ENCODE measurements around the gene CMIP.

The CMIP gene

DNA sequence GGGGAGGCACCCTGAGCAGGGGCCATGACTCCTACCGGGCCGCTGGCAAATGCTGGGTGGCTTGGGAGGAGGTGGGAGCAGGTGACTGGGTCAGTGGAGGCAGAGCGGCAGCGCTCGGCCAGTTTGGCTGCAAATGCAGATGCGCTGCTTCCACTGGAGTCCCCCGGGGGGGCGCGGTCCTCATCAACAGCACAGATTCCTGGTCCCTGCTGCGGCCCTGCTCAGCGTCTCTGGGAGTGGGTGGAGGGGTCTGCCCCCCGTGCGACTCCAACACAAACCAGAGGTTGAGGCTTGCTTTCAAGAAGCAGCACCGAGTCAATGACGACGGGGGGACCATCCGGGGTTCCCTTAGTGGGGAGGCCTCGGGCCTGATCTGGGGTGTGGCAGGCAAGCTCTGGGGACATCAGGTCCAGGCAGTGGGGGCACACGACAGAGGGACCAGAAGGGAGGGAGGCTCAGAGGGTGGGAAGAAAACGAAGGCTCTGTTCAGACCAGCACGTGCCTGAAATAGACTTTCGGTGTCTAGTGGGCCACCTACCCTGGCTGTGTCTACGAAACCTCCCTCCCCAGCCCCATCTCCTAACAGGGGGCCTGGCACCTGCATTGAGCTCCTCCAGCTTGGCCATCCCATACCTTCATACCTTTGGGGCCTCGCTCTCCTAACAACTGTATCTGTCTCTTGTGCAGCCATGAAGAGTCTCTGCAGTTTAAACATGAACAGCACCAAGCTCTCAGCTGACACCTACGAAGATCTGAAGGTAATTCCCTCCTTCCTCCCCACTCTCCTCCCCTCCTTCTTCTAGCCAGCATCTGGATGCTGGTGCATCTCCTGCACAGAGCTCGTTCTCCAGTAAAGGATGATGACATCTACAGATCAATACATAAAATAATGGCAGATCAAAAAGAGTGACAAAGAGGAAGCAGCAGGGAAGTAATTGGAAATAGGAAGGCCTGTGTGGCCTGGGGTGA, 262.0 kb downstream of the CMIP start:
- no peak overlapping the region for H3K4me3 ChIP-seq (ENCODE audit: low read length)
- TF ChIP-seq ZNF274 (IDR thresholded peaks at IDR 0.05; ENCODE audit: low read depth, low read length) = no peak

DNA sequence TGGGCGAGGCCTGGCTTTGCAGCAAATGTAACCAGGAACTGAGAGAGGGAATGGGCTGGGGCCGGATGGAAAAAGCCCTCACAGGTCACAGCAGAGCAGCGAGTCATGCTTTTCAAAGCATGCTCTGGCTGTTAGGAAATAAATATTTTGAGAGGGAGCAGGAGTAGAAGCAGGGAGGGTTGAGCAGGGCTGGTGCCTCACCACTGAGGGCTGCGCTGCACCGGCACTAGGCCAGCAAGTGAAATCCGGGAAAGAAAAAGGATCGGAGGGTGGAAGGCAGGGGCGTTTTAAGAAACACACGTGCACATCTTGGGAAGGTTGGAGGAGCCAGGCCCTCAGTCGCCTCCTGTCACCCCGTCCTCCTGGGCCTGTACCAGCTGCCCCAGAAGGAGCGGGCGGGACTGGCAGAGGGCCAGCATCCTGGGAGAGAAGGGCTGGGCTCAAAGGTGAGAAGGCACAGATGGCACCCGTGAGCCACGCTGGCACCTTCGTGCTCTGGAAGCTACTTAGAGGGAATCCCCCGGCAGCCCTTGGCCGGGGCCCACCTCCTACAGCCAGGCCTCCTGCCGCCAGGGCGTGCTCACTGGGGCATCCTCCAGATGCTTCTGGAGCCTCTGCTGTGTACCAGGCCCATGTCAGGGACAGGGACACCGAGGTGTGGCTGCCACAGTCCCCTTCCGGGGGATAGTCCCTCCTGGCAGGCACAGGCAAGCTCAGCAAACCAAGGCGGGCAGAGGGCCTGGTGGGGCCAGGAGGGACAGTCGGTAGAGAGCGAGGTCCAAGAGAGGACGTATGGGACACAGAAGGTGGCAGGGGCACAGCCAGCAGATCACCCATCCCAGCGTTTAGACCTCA, 263.0 kb downstream of the CMIP start:
- H3K4me3 ChIP-seq (ENCODE audit: low read length) = no peak overlapping the region
- TF ChIP-seq ZNF274 (IDR thresholded peaks at IDR 0.05; ENCODE audit: low read depth, low read length) = no peak

DNA sequence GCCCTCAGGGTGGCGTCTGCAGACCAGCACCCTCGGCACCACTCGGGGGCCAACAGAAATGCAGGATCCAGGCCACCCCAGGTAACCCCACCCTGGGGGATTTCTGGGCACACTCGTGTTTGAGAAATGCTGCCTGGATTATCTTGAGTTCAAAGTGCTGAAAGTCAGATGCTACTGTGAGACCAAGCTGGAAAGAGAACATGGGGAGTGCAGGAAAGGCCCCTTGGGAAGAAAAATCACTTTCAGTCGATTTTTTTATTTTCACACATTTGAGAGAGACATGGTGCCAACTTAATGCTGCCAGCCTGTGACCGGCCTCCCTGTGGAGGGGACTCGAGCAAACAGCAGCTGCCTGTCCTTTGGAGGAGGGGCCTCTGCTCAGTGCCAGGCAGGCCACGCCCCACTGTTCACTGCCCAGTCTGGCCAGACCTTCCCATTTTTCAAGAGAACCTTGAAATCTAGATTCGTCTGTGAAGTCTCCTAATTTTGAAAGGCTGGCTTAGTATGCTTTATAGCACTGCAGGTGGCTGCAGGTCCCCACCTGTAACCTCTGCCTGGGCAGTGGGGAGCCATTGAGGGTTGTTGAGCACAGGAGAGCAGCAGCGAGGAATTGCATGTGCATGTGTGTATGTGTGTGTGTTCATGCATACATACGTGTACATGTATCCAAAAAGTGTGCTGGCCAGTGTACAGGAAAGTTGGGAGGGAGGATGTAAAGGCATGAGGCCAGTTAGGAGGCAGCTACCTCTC, 263.8 kb downstream of the CMIP start:
- no peak overlapping the region for H3K4me3 ChIP-seq (ENCODE audit: low read length)
- no peak for TF ChIP-seq ZNF274 (IDR thresholded peaks at IDR 0.05; ENCODE audit: low read depth, low read length)

DNA sequence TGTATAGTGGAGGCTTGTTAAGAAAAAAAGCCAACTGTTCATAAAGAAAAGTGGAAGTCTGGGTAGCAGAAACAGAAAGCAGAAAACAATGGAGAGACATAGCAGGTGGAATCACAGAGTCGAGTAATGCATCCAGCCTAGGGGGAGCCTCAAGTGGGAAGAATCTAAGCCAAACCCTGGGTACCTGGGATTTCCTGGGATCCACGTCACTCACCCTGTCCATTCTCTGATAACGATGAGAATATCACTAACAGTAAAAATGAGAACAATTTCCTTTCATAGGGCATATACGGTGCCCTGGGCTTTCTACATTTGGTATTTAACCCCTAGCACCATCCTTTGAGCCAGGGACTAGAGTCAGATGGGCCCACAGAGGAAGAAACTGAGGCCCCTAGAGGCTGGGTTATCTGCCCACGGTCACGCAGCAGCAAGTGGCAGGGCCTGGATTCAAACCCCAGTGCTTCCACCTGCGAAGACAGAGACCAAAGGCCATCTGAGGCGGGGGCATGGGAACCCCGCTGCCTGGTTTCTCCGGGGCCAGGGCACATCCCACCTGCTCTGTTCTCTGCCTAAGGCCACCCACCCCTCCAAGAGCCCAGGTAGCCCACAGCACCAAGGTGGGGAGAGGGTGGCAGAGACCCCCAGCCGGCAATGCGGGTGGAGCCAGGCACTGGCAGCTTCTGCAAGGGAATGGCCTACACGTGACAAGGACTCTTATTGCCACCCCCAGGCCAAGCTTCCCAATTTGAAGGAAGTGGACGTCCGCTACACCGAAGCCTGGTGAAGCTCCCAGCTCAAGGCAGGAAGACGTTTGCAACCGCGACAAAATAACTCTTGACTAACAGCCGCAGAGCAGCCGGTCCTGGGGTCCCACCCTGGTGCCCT, 264.6 kb downstream of the CMIP start:
- no peak for TF ChIP-seq ZNF274 (IDR thresholded peaks at IDR 0.05; ENCODE audit: low read depth, low read length)
- no peak overlapping the region for H3K4me3 ChIP-seq (ENCODE audit: low read length)

DNA sequence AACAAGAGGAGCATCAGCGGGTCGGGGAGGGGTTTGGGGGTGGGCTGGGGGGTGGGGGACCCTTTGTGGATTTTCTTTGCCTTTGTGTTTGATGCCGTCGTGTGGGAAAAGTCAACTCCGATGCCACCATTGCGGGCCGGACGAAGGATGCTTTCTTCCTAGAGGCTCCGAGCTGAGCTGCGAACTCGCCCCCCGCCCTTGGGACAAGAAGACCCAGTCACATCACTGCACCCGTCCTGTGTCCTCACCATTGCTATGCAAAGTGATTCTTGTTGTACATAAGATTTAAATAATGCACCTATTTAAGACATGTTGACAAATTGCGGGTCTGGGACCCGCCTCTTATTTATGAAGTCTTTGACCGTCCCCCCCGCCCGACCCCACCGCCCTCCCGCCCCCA, 265.4 kb downstream of the CMIP start:
- no peak for TF ChIP-seq ZNF274 (IDR thresholded peaks at IDR 0.05; ENCODE audit: low read depth, low read length)

DNA sequence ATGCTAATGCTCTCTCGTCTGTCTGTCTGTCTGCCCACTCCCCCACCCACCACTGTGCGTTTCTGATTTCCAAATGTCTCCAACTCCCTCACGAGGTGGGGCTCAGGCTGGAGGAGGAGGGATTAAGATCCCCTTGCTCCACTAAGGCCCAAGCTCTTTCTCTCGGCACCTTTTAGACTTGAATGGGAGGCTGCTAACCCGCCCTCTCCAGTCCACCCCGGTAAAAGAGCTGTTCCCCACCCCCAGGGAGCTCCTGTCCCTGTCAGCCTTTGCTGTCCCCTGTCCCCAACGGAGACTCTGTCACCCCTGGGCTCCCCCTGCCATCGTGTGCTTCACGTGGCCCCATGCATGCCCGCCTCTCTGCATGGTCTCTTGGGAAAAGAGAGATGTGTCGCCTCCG, 266.0 kb downstream of the CMIP start:
- no peak for TF ChIP-seq ZNF274 (IDR thresholded peaks at IDR 0.05; ENCODE audit: low read depth, low read length)
- no peak overlapping the region for H3K4me3 ChIP-seq (ENCODE audit: low read length)

More for the DNA sequence above, 265.4 kb downstream of the CMIP start:
- H3K4me3 ChIP-seq (ENCODE audit: low read length) = no peak overlapping the region

DNA sequence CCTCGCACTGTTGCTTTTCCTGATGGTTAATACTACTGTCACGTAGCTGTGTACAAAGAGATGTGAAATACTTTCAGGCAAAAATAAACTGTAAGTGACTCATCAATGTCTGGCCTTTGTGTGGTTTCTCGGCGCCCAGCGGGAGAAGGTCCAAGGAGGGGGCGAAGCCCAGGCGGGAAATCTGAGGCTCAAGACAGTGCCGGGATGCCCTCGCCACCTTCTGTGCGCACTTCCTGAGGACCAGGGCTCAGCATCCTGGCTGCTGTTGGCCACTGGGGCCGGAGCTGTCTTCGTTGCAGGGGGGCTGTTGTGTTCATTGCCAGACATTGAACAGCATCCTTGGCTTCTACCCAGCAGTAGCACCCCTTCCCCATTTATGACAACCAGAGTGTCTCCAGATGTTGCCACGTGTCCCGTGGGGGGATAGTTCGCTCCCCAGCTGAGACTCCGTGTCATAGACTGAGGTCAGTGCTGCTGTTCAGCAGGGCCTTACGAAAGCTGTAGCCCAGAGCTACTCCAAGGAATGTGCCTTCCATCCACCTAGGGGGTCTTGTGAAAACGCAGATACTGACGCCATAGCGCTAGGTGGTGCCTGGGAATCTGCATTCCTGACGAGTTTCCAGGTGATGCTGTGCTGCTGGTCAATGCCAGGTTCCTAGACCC, 267.2 kb downstream of the CMIP start:
- no peak overlapping the region for H3K4me3 ChIP-seq (ENCODE audit: low read length)
- no peak for TF ChIP-seq ZNF274 (IDR thresholded peaks at IDR 0.05; ENCODE audit: low read depth, low read length)

DNA sequence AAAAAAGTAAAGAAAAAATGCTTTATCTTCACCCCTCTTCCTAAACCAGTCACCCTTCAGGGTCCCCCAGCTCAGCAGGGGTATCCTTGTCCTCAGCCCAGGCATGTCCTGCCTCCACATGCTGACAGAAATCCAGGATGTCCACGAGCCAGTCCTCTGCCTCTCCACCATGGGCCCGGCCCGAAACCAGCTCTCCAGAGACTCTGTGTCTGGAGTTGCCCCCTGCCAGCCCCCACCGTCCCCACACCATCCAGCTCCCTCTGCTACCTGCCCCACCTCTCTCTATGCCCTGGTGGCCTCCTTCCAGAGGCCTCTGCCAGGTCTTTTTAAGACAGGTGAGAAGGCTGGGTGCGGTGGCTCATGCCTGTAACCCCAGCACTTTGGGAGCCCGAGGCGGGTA, 268.1 kb downstream of the CMIP start:
- no peak overlapping the region for H3K4me3 ChIP-seq (ENCODE audit: low read length)
- TF ChIP-seq ZNF274 (IDR thresholded peaks at IDR 0.05; ENCODE audit: low read depth, low read length) = no peak

DNA sequence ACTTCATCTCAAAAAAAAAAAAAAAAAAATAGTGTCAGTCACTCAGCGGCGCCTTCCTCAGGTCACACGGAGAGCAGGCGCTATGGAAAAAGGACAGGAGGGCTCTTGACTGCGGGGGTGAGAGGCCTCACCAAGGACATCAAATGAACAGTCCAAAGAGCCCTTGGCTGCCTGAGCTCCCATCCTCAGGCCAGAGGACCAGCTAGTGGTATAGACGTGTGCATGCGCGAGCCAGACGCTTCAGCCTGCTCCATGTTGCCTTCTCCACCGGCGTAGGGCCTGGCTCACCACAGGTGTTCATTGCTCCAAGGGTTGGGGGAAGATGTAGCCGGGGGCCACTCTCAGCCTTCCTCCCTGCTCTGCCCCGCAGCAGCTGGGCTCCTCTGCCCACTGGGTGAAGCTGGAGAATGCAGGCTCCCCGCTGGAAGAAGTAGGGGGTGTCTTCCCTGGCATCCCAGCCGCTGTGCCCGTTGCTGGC, 268.7 kb downstream of the CMIP start:
- no peak overlapping the region for H3K4me3 ChIP-seq (ENCODE audit: low read length)
- no peak for TF ChIP-seq ZNF274 (IDR thresholded peaks at IDR 0.05; ENCODE audit: low read depth, low read length)

DNA sequence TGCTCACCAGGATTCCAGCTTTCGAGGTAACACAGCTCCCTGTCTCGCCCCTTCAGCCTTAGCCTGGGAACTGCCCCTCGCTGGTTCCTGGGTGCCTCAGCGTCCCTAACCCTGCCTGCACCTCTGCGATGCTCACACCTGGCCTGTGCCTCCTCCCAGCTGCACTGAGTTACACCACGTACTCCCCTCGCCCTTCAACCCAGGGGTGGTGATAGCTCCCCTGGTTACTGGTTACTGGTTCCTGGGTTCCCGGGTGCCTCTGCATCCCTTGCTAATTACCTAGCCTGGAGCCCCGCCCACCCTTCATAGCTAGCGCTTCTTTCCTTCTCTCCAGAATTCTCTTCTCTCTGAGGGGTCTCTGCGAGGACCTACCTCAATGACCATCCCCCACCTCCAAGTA, 269.2 kb downstream of the CMIP start:
- no peak for TF ChIP-seq ZNF274 (IDR thresholded peaks at IDR 0.05; ENCODE audit: low read depth, low read length)
- H3K4me3 ChIP-seq (ENCODE audit: low read length) = no peak overlapping the region

DNA sequence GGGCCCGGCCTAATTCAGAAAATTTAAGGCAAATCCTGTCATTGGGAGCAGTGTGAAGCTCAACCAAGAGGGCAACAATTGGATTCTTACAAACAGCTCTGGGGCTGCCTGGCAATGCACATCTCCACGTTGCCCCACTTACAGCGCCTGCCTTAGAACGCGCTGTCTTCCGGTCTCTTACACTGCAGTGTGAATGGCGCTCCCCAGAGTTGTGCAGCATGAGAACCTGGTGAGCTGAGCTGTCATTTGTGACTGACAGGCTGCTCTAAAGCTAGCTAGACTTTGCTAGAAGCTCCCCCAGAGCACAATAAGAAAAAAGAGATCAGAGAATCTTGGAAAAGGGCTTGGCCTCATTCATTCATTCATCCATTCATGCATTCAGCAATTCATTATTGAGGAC, 270.0 kb downstream of the CMIP start:
- TF ChIP-seq ZNF274 (IDR thresholded peaks at IDR 0.05; ENCODE audit: low read depth, low read length) = no peak
- H3K4me3 ChIP-seq (ENCODE audit: low read length) = no peak overlapping the region; the same call in 1 of the 2 replicates

DNA sequence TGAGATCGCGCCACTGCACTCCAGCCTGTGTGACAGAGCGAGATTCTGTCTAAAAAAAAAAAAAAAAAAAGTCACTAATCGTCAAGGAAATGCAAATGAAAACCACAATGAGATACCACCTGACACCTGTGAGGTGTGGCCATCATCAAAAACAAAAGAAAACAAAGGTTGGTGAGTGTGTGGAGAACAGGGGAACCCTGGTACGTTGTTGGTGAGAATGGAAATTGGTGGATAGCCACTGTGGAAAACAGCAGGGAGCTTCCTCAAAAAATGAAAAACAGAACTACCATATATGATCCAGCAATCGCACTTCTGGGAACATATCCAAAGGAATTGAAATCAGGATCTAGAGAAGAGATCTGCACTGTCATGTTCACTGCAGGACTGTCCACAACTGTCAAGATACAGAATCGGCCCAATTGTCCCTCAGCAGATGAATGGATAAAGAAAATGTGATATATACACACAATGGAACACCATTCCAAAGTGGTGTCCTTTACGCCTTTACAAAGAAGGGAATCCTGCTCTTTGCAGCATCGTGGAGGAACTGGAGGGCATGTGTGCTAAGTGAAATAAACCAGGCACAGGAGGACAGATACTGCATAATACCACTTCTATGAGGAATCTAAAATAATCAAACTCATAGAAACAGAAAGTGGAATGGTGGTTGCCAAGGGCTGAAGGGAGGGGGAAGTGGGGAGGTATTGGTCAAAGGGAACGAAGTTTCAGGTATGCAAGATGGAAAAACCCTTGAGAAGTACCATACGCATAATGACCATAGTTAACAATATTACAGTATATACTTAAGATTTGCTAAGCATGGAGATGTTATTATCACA, 271.0 kb downstream of the CMIP start:
- TF ChIP-seq ZNF274 (IDR thresholded peaks at IDR 0.05; ENCODE audit: low read depth, low read length) = no peak
- peak overlapping the region; percentile 69; the same call in 1 of the 2 replicates for H3K4me3 ChIP-seq (ENCODE audit: low read length)

All from GM08714 (cell line).